ENCODE results near the gene RBBP7. TPM values are rescaled to one million over a fixed set of nuclear protein-coding genes. Genes with fewer than 3 reads are reported as not detected.

RBBP7 gene
- total and polyA plus RNA-seq, 2 of the 8 experiments (the other 6 are each of a cell fraction or from before 2014, with no cell fraction given): 107 to 138 TPM

DNA sequence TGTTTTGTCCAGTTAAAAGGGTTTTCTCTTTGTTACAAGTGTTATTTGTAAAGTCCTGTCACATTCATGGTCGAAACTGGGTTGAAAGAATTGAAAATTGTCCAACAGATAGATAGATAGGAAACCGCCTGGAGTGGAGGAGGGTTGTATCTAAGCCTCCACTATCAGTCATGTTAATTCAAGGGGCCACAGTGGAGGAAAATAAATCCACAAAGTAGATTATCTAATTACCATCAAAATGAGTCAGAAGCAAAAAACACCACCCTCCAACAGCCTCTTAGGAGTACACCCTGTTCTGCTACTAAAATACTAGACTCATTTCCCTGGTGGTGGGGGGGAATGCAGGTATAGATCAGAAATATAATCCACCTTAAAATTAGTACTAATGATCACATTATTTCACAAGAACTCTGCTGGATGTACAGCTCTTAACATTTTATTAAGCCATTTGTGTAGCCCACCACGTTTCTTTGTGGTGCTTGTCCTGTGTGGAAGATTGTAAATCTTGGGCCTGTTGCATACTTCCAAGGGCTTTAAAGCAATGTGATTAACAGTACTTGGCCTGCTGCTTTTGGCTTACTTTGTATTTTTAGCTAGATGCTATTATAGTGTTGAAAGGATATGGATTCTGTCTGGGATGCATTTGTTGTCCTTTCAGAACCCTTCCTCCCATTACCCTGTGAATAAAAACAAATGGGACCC is 26.8 kb downstream of the RBBP7 start (continued):
- TF ChIP-seq CTCF (IDR thresholded peaks at IDR 0.05; ENCODE audit: control extremely low read depth in 1 of 3, insufficient read depth in 1 of 3, low read depth in 1 of 3, low read length in 3 of 3) (no peak), EGR1 (IDR thresholded peaks at IDR 0.05; ENCODE audit: borderline replicate concordance, low read depth, low read length) (no peak), ASH2L (IDR thresholded peaks at IDR 0.05; ENCODE audit: low read length) (no peak), SRF (IDR thresholded peaks at IDR 0.05; ENCODE audit: low read depth, low read length) (no peak), SIN3A (conservative IDR thresholded peaks at IDR 0.05 in 1 of 2, IDR thresholded peaks at IDR 0.05 in 1 of 2; ENCODE audit: low read depth in 1 of 2, low read length in 2 of 2) (no peak), SP1 (IDR thresholded peaks at IDR 0.05; ENCODE audit: low read depth, low read length) (no peak), SIRT6 (IDR thresholded peaks at IDR 0.05; ENCODE audit: low read length) (no peak)

Measured in H1 (cell line).